ENCODE results near the gene ACSF2.
"Not testable (repeated sequence)": the region's sequence is repeated elsewhere in the genome, so short reads cannot be mapped to it uniquely, and the experiment has no call there.

GRCh38 chr17:50405351-50405750 is 20.7 kb upstream of the ACSF2 start:
- TF ChIP-seq POLR2AphosphoS5 (IDR thresholded peaks at IDR 0.05); CTCF (IDR thresholded peaks at IDR 0.05; ENCODE audit: poor library complexity, severe bottlenecking); RAD21 (conservative IDR thresholded peaks at IDR 0.05); EZH2 (IDR thresholded peaks at IDR 0.05; ENCODE audit: borderline replicate concordance, insufficient read depth, low read length, poor library complexity, severe bottlenecking); TAF1 (IDR thresholded peaks at IDR 0.05; ENCODE audit: low read depth); REST (IDR thresholded peaks at IDR 0.05; ENCODE audit: borderline replicate concordance); EP300 (conservative IDR thresholded peaks at IDR 0.05; ENCODE audit: poor library complexity, severe bottlenecking); SMC3 (conservative IDR thresholded peaks at IDR 0.05; ENCODE audit: poor library complexity): not testable (repeated sequence)

Measured in neural cell (in vitro differentiated cells).